GM18519 (cell line): Measurements from ENCODE around the gene DNAJB5.

ENCODE experiments used
- ATAC-seq: cut with Tn5 transposase; IDR thresholded peaks from one replicate; pipeline ENCODE4 v1.9.1; 2021; ENCODE audit warnings: mild to moderate bottlenecking, moderate library complexity; ENCODE audit not compliant: unreplicated experiment, low FRiP score

DNAJB5 gene

DNA sequence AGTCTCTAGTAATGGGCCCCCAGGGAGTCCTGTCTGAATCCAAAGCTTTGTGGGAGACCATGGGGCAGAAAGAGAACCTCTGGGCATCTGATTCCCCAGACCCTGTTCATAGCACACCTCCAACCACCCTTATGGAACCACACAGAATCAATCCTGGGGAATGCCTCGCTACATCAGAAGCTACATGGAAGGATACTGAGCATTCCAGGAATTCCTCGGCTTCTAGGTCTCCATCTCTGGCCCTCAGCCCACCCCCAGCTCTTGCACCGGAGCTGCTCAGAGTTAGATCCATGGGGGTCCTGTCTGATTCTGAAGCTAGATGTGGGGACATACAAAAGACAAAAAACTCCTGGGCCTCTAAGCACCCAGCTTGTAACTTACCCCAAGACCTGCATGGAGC lies 54.5 kb downstream of the DNAJB5 start:
- no peak for ATAC-seq
